NK-92 treated with Interleukin-12 subunit alpha and Interleukin-12 subunit beta, amount 100 ng/mL, for 24 hours (cell line): ENCODE results near the gene ARMH1.
A peak's percentile ranks its signal among the peaks of the same experiment; 100 is the strongest.
"Not testable (repeated sequence)": the region's sequence is repeated elsewhere in the genome, so short reads cannot be mapped to it uniquely, and the experiment has no call there.

Experiments
- DNase-seq: peaks from one replicate; lab custom pipeline; 2025; lab: John Stamatoyannopoulos, UW

The ARMH1 gene

DNA sequence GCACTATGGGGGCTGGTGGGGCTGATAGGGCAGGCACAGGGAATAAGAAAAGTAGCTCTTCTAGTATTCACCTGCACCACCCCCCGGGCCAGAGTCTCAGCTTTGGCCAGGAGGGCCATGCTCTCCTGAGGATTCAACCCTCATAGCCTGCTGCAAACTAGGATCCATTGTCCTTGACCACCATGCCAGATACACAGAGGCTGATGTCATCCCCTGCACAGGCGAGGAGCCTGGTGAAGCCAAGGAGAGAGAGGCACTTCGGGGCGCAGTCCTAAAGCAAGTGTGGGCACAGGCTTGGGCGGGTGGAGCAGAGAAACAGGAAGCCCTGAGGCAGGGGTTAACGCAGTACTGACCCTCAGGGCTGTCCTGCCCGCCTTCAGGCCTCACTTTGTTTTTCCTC, 29.7 kb upstream of the ARMH1 start:
- no peak for DNase-seq

DNA sequence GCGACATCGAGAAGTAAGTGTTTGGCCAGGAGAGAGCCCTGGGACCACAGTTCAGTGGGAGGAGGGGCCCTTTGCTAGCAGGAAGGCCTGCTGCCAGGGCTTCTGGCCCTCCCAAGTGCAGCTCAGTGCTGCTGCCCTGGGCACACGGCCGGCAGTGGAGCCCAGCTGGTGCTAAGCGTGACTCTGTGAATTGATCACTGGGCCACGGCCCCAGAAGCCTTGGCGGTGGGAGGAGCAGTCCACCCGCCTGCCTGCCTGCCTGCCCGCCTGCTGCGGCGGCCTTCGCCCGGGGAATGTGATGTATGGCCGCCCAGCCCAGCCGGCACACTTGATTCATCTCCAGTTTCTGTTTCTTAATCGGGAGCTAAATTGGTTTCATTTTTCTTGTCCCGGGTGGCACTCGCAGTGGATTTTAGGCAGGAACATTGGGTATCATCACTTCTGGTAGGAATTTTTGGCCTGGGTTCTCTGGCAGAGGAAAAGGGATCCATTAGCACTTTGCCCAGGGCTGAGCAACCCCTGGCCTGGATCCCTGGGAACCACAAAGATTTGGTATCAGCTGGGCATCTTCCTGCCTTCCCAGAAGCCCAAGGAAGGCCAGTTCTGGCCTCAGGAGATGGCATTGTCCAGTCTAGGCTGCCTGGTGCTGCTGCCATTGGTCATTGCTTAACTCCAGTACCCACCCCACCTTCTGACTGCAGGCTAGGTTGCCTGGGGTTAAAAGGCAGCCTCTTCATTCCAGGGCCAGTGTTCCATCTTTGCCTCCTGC, 28.9 kb upstream of the ARMH1 start:
- no peak for DNase-seq

DNA sequence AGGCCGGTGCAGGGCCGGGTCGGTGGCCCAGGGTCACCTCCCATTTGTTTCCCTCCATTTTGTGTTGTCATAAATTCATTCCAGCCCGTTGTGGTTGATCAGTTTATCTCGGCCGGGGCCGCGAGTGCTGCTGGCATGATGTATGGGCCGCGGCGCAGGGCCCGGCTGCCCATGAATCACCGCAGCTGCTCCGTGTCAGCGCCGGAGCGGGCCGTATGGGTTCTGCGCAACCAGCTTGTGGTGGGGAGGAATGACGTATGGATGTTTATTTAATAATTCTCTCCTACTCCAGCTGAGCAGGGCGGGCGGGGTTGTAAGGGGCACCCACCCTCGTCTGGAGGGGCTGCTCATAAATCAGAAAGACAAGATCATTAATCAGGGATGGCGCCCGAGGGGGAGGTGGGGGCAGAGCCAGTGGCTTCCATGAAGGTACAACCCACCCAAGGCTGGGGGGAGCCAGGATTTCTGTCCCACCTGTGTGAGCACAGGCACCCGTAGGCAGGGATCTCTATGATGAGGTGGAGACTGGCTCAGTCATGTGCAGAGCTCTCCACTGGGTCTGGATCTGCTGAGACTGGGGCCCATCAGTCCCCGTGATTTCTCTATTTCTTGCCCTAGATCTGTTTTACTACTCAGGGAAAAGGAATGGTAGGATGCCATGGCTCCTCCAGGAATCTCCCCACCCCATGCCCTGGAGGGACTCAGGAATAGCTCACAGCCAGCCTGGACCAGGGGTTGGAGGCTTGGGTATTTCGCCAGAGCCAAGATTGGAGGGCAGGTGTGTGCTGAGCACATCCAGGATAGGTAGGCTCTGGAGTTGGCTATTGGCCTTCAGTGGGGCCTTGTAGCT, 28.0 kb upstream of the ARMH1 start:
- no peak for DNase-seq

DNA sequence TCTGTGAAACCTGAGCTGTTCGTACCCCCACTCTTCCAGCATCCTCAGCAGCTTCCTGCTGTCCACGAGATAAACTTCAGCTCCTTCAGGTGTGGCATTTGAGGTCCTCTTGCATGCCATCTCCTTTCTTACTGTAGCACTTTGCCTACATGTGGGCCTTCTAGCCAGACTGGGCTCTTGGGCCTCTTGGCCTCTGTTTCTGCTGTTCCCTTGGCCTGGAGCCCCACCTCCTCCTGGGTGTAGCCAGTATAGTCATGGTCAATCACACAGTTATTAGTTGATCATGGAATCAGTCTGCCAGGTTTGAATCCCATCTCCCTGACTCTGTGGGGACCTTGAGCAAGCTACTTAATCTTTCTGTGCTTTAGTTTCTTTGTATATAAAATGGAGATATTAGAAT, 26.6 kb upstream of the ARMH1 start:
- no peak for DNase-seq

DNA sequence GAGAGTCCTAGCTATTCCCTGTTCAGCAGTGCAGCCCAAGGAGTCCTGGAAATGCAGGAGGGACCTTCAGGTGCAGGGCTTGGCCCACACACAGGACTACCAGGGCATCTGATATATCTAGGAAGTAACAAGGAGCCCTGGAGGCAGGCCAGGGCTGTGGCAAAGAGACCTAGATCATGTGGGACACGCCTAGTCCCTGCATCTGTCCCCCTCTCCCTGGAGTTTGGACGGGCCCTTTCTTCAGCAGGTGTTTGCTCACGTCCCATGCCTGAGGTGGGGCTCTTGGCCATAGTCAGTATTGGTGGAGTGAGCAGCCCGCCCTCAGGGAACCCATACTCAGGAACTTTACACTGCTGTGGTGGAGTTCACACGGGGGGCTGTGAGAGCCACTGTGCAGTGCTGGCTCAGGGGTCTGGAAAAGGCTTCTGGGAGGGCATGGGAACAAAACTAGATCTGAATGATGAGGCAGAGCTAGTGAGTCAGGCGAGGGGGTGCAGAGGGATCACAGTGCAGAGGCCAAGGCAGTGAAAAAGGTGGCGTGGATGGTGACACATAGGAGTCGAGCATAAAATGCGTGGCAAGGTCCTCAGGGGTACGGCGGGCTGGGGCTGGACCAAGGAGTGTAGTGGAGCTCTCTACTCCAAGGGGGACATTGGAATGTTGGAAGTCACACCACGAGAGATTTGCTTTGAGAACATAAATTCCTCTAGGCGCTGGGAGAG, 25.8 kb upstream of the ARMH1 start:
- DNase-seq: no peak

DNA sequence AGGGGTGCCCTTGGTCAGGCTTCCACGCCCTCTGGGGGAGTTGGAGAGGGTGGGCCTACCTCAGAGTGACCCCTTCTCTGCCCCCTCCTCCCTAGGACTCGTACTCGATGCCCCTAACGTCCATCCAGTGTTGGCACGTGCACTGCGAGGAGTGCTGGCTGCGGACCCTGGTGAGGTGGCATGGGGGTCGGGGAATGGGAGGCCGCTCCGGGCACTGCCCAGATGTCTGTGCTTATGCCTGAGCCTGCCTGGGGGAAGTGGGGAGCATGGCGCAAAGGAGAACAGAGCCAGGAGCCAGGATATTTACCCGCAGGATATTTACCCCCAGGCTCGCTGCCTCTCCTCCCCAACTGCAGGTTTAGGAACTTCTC, 24.7 kb upstream of the ARMH1 start:
- DNase-seq: no peak

DNA sequence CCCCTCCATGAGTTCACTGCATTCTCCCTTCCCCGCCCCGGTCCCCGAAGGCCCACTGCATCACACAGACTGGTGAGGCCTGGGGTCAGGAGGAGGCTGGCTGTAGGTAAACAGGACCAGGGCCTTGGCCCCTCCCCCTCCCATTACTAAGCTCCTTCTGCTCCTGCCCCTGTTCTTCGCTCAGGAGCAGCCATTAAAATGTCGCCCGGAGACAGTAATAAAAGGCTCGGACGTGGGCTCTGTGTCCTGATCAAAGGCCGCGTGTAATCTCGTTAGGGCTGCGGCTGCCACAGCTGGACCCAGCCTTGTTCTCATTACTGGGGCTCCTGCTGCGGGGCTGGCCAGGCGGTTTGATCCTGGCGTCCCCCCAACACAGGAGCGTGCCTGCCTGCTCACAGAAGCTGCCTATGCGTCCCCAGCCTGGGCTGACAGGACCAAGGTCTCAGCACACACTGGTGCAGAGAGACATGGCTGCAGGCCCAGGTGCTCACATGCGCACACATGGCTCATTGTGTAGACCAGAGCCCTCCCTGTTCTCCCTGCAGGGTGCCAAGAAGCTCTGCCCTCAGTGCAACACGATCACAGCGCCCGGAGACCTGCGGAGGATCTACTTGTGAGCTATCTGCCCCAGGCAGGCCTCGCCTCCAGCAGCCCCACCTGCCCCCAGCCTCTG, 24.2 kb upstream of the ARMH1 start:
- no peak for DNase-seq

DNA sequence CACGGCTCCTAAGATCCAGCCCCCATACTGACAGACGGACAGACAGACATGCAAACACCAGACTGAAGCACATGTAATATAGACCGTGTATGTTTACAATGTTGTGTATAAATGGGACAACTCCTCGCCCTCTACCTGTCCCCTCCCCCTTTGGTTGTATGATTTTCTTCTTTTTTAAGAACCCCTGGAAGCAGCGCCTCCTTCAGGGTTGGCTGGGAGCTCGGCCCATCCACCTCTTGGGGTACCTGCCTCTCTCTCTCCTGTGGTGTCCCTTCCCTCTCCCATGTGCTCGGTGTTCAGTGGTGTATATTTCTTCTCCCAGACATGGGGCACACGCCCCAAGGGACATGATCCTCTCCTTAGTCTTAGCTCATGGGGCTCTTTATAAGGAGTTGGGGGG, 23.4 kb upstream of the ARMH1 start:
- DNase-seq: no peak

DNA sequence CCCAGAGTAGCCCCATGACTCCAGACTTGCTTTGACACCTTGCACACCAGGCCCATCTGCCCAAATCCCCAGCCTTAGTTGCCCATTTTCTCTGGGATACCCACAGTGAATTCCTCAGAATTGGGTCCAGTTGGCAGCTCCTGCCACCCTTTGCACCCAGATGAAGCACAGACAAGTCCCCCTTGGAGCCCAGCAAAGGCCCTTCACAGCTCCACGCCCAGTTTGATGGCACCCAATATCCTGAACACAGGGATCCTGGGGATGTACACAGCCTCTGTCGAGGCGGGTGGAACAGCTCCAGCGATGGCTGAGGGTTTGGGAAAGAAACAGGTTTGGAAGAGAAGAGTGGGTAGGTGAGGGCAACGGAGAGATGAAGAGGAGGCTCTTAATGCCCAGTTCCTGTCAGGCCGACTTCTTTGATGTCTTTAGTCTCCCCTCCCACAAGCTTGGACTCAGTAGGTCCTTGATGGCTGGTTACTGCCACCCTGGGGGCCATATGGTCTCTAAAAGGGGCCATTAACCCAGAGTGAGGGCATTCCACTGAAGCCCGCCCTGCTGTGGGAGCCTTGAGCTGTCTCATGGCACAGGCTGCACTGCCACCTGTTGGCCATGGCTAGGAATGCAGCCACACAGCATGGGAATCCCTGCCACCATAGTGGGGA, 21.9 kb upstream of the ARMH1 start:
- peak; percentile 50 for DNase-seq

DNA sequence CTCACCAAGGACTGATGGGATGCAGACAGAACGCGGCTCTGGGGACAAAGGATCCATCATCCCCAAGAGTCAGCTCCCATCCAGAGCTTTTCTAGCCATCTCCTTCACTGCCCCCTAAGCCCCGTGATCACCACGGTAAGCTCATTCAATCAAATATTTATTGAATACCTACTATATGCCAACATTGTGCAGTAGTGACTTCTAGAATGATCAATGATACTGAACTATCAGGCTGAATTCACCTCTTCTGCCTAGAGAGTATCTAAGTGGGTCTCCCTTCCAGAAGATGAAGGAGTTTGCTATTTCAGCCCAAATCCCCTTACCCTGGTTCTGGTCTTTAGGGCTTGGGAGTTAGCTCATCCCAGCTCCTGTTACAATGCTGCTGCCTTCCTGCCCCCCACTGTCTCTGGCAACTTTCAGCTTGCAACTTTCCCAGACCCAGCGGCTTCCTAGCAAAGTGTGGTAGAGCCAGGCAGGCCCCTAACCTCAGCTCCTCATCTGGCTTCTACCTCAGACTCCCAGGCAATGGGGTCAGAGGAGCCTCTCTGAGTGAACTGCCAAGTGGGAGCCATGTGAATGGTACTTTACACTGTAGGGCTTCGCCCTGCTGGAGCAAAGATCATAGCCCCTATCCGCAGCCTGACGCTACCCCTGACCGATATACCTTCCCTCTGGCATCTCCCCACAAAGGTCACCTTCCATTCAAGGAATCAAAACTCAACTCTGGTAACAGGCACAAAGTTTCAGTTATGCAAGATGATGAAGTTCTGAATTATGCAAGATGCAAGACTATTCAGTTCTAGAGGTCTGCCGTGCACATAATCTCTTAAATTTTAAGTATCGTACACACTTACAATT, 21.2 kb upstream of the ARMH1 start:
- DNase-seq: no peak

DNA sequence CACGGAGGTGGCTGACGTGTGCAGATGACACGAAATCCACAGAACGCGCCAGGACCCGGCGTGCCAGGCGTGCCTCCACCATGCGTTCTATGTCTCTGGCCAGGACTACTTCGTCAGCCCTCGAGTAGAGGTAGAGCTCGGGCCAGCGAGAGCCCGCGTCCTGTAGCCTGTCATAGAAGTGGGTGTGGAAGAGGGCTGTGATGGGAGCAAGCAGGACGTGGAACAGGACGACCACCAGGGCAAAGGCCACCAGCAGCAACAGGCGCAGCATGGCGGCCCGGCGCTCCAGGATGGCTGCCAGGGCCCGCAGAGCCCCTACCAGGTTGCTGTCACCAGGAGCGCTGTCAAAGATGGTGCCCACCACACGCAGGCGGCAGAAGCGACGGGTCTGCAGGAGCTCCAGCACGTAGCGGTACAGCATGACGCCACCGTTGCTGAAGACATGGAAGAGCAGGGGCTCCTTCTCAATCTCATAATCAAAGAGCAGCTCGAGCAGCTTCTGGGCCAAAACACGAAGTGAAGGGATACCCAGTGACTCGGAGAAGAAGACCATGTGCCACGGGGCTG, 19.8 kb upstream of the ARMH1 start:
- no peak for DNase-seq

DNA sequence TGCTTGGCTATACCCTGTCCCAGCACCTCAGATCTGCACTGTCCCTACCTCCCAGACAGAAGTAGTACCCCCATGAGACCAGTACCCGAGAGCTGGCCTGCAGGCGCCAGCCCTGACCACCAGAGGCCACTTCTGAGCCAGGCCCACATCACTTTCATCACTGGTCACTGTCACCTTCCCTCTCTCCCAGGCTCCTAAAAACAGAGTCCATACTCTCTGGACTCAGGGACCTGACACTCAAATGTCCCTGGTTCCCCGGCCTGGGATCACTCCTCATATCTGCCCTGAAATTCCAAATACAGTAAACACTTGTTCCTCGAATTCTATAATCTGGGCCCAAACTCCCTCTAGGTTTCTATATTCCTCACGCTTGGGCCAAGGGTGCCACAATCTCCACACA, 18.9 kb upstream of the ARMH1 start:
- DNase-seq: no peak

DNA sequence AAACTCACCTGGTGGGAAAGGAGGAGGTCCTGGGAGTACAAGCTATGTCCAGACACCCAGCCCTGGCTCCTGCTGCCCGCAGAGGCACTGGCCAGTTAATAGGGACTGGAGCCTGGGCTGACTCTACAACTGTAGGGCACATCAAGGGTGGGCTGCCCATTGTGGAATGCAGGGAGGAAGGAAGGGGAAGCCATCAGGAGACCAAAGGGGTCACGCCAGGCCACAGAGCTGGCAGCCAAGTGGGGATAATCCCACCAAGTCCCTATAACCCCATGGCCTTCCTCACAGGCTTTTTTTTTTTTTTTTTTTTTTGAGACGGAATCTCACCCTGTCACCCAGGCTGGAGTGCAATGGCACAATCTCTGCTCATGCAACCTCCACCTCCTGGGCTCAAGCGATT, 14.9 kb upstream of the ARMH1 start:
- no peak for DNase-seq

DNA sequence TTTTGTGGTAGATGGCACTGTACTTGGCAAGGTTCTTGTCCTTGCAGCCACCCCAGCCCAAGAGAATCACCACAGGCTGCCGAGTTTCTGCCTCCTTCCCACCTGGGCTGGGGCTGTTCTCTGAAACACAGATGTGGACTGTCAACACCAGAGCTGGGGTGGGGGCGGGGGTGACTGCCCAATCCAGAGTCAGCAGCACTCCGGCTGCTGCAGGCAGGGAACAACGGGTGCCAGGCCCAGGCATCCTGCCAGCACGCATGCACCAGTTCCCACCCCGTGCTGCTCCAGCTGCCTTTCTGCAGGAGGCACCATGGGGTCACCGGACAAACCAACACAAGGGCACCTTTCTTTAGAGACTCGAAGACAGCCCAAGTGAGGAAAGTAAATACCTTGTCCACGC, 14.3 kb upstream of the ARMH1 start:
- no peak for DNase-seq

DNA sequence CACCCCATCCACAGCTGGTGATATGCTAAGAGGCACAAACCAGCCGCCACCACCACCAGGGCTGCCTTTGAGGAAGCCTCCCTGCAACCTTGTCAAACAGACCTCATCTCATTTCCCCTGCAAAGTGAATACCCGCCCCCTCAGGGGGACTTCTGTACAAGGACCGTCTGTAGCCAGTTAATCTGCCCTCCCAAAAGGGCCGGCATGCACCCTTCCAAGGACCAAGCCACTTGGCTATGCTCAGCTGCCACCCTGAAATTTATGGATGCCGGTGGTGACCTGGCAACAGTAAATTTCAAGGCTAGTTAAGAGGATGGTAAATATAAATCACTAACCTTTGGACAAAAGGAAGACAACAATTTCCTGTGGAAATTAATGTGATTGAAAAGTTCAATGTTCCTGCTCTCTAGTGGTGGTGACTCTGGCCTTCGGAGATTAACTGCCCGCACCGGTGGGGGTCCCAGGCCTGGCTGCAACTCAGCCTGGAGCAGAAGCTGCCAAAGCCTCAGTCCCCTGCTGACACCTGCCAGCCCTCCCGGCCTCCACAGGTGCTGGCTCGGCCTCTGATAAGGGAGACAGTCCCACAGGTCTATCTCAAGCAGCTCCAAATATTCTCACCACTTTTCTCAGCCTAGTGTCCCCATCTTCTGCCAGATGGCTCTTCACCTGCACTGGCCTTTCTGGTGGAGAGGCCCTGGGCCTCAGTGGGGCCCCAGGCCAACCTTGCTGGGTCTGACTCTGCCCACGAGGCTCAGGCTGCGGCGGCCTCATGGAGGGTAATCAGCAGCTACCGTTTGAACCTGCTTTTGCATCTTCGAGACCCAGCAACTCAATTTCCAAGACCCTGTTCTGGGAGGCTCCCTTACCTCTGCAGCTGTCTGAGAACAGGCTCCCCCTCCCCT, 12.5 kb upstream of the ARMH1 start:
- no peak for DNase-seq

DNA sequence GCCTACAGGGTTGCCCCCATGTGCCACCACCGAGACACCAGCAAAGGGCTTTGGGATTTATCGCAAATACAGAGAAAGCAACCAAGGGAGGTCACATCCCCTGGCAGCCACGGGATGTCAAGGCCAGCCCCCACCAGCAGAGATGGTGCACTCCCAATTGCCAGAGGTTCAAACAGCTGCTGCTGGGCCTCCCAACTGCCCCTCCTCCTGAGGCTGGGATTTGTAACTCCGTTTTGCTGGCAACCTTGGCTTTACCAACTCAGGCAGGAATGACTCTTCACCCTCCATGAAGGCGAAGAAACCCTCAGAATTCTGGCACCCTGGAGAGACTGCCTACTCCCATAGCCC, 11.9 kb upstream of the ARMH1 start:
- no peak for DNase-seq

DNA sequence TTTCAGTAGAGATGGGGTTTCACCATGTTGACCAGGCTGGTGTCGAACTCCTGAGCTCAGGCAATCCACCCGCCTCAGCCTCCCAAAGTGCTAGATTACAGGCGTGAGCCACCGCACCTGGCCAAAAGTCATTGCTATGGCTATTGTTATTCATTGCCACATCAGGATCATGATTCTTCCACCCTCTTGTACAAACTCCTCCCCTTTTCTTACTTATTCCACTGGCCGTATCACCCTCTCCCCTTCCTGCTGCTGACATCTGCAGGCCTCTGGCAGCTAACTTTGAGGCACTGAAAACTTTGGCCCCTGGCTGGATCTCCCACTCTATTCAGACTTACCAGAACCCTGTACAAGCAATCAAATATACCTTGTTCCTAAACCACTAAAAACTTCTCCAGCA, 11.1 kb upstream of the ARMH1 start:
- no peak for DNase-seq

DNA sequence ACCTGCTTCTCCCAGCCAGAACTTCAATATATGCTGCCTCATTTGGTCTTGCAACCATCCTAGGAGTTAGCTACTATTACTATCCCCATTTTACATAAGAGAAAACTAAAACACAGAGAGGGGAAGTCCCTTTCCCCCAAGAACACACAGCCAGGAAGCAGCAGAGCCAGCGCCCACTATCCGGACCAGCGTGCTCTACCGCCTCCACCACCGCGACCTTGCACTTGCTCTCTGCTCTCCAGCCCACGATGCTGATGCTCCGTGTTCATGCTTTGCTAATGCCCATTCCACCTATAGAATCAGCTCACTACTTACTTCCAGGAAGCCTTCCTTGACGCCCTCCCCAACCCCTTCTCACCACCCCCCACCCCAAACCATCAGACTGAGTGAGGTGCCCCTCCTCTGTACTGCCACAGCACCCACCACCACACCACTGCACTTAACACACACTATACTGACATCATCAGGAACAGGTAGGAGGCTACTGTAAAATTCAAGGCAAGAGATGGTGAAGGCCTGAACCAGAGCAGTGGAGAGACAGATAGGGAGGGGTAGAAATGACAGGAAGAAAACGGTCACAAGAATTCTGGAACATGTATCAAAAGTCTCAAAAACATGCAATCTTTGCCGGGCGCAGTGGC, 9.7 kb upstream of the ARMH1 start:
- DNase-seq: no peak

DNA sequence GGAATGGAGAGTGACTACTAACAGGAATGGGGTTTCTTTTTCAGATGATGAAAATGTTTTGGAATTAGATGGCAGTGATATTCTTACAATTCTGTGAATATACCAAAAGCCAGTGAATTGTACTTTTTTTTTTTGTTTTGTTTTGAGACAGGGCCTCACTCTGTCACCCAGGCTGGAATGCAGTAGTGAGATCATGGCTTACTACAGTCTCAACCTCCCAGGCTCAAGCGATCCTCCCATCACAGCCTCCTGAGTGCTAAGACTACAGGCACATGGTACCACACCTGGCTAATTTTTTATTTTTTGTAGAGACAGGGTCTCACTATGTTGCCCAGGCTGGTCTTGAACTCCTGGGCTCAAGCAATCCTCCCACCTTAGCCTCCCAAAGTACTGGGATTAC, 7.8 kb upstream of the ARMH1 start:
- DNase-seq: not testable (repeated sequence)
